Right lobe of liver (tissue), 4 donors: ENCODE results near the gene TNFAIP8L3.

Experiments
- CTCF ChIP-seq, 4 donors: fragments of 200-600 bp in 3 of 4; fragments of 450-650 bp in 1 of 4; IDR thresholded peaks; one replicate each; pipeline versions ENCODE4 v1.5.1 to v1.8.0; 2016 to 2022; ENCODE audit warnings: antibody characterized with exemption in 4 of 4, mild to moderate bottlenecking in 2 of 4
- POLR2A ChIP-seq: fragments of 450-650 bp; IDR thresholded peaks from one replicate; pipeline ENCODE4 v1.6.1; 2017; ENCODE audit warnings: antibody characterized with exemption, mild to moderate bottlenecking
- donor health status: DM: no; HTN: no; CAD: no.
- donor health status: DM: no; HTN: no; CAD: no.
- donor health status: DM: no; HTN: yes; CAD: no.

GRCh38 chr15:51121631-51122225 is 27.0 kb upstream of the TNFAIP8L3 start:
- TF ChIP-seq POLR2A (no peak), CTCF (IDR thresholded peaks at IDR 0.05) (no peak)
